HEK293 (cell line): Measurements from ENCODE around the gene PHAF1.
A peak's percentile ranks its signal among the peaks of the same experiment; 100 is the strongest.

Experiments
- CTCF ChIA-PET: fragments of 350-600 bp; formaldehyde crosslinking; extraction: SDS; loops from one replicate; lab custom pipeline; 2021; ENCODE audit warnings: antibody characterized with exemption; lab: Yijun Ruan, JAX
- POLR2A ChIA-PET: fragments of 300-600 bp; formaldehyde crosslinking; extraction: SDS; loops from one replicate; lab custom pipeline; 2020; ENCODE audit warnings: antibody characterized with exemption, inconsistent platforms; lab: Yijun Ruan, JAX
- H3K27ac ChIP-seq: fragments of 200-500 bp; sonication (Bioruptor generic); 2 replicates; pipeline ENCODE4 v1.5.1; 2014; ENCODE audit warnings: low read depth, low read length, control low read depth, inconsistent platforms; ENCODE audit errors: extremely low read depth
- H3K36me3 ChIP-seq, 2 experiments: fragments of 200-500 bp in 1 of 2; sonication (Bioruptor generic) in 1 of 2; 1 replicate in 1 of 2; 2 replicates in 1 of 2; pipeline ENCODE4 v1.5.1; 2014 to 2017; ENCODE audit warnings: inconsistent platforms in 2 of 2, low read length in 2 of 2; ENCODE audit not compliant: control insufficient read depth in 2 of 2, insufficient read depth in 1 of 2
- H3K4me1 ChIP-seq: fragments of 200-500 bp; sonication (Bioruptor generic); 2 replicates; pipeline ENCODE4 v1.5.1; 2014; ENCODE audit warnings: mild to moderate bottlenecking, low read length, inconsistent platforms; ENCODE audit not compliant: control insufficient read depth, insufficient read depth
- H3K4me3 ChIP-seq: 2 replicates; pipeline ENCODE4 v1.5.1; 2011; ENCODE audit warnings: low read depth, mild to moderate bottlenecking, control low read depth, low read length, moderate library complexity
- H3K9me3 ChIP-seq: fragments of 200-500 bp; sonication (Bioruptor generic); 2 replicates; pipeline ENCODE4 v1.5.1; 2014; ENCODE audit warnings: low read depth, low read length, inconsistent platforms; ENCODE audit not compliant: control insufficient read depth, insufficient read depth
- GLI4 ChIP-seq: fragments of 450-650 bp; formaldehyde crosslinking; IDR thresholded peaks from 2 replicates; pipeline ENCODE4 v1.5.1; 2016; ENCODE audit warnings: missing biosample characterization, missing genetic modification characterization
- PATZ1 ChIP-seq: fragments of 450-650 bp; formaldehyde crosslinking; IDR thresholded peaks from 2 replicates; pipeline ENCODE4 v1.5.1; 2016; ENCODE audit warnings: missing biosample characterization, missing genetic modification characterization
- SCRT1 ChIP-seq: fragments of 450-650 bp; formaldehyde crosslinking; IDR thresholded peaks from 2 replicates; pipeline ENCODE4 v1.5.1; 2016; ENCODE audit warnings: missing biosample characterization, missing genetic modification characterization, borderline replicate concordance
- SCRT2 ChIP-seq: fragments of 450-650 bp; formaldehyde crosslinking; IDR thresholded peaks from 2 replicates; pipeline ENCODE4 v1.5.1; 2016; ENCODE audit warnings: missing biosample characterization, missing genetic modification characterization
- SP2 ChIP-seq: fragments of 450-650 bp; formaldehyde crosslinking; IDR thresholded peaks from 2 replicates; pipeline ENCODE4 v1.5.1; 2016; ENCODE audit warnings: missing biosample characterization, missing genetic modification characterization
- ZBTB21 ChIP-seq: fragments of 450-650 bp; formaldehyde crosslinking; IDR thresholded peaks from 2 replicates; pipeline ENCODE4 v1.5.1; 2017; ENCODE audit warnings: missing biosample characterization, missing genetic modification characterization
- ZFHX2 ChIP-seq: fragments of 450-650 bp; formaldehyde crosslinking; conservative IDR thresholded peaks from 2 replicates; pipeline ENCODE4 v1.5.1; 2016; ENCODE audit warnings: missing biosample characterization, missing genetic modification characterization
- ZFP3 ChIP-seq: fragments of 450-650 bp; formaldehyde crosslinking; IDR thresholded peaks from 2 replicates; pipeline ENCODE4 v1.5.1; 2016; ENCODE audit warnings: low read depth, missing biosample characterization, missing genetic modification characterization
- ZNF132 ChIP-seq: fragments of 450-650 bp; formaldehyde crosslinking; IDR thresholded peaks from 2 replicates; pipeline ENCODE4 v1.5.1; 2017; ENCODE audit warnings: missing biosample characterization, missing genetic modification characterization, borderline replicate concordance
- ZNF146 ChIP-seq: fragments of 450-650 bp; formaldehyde crosslinking; IDR thresholded peaks from 2 replicates; pipeline ENCODE4 v1.5.1; 2016; ENCODE audit warnings: missing biosample characterization, missing genetic modification characterization
- ZNF148 ChIP-seq: fragments of 450-650 bp; formaldehyde crosslinking; IDR thresholded peaks from 2 replicates; pipeline ENCODE4 v1.5.0; 2017; ENCODE audit warnings: missing biosample characterization, missing genetic modification characterization, borderline replicate concordance
- ZNF19 ChIP-seq: fragments of 450-650 bp; formaldehyde crosslinking; IDR thresholded peaks from 2 replicates; pipeline ENCODE4; 2016; ENCODE audit warnings: missing biosample characterization, missing genetic modification characterization, low read depth
- ZNF24 ChIP-seq: fragments of 450-650 bp; formaldehyde crosslinking; IDR thresholded peaks from 2 replicates; pipeline ENCODE4 v1.5.1; 2016; ENCODE audit warnings: missing biosample characterization, missing genetic modification characterization
- ZNF26 ChIP-seq: fragments of 450-650 bp; formaldehyde crosslinking; IDR thresholded peaks from 2 replicates; pipeline ENCODE4 v1.5.1; 2016; ENCODE audit warnings: missing biosample characterization, missing genetic modification characterization
- ZNF366 ChIP-seq: fragments of 450-650 bp; formaldehyde crosslinking; conservative IDR thresholded peaks from 2 replicates; pipeline ENCODE4 v1.5.1; 2016; ENCODE audit warnings: missing biosample characterization, missing genetic modification characterization
- ZNF394 ChIP-seq: fragments of 450-650 bp; formaldehyde crosslinking; IDR thresholded peaks from 2 replicates; pipeline ENCODE4 v1.5.1; 2016; ENCODE audit warnings: missing biosample characterization, missing genetic modification characterization, mild to moderate bottlenecking, moderate library complexity, borderline replicate concordance
- ZNF398 ChIP-seq: fragments of 450-650 bp; formaldehyde crosslinking; IDR thresholded peaks from 2 replicates; pipeline ENCODE4 v1.5.1; 2017; ENCODE audit warnings: missing biosample characterization, missing genetic modification characterization
- ZNF48 ChIP-seq: fragments of 450-650 bp; formaldehyde crosslinking; IDR thresholded peaks from 2 replicates; pipeline ENCODE4 v1.5.1; 2016; ENCODE audit warnings: missing biosample characterization, missing genetic modification characterization
- ZNF521 ChIP-seq: fragments of 450-650 bp; formaldehyde crosslinking; IDR thresholded peaks from 2 replicates; pipeline ENCODE4 v1.5.1; 2017; ENCODE audit warnings: missing biosample characterization, mild to moderate bottlenecking, missing genetic modification characterization
- ZNF529 ChIP-seq: fragments of 450-650 bp; formaldehyde crosslinking; IDR thresholded peaks from 2 replicates; pipeline ENCODE4 v1.5.1; 2017; ENCODE audit warnings: missing genetic modification characterization, missing biosample characterization; ENCODE audit not compliant: insufficient replicate concordance
- ZNF530 ChIP-seq: fragments of 450-650 bp; formaldehyde crosslinking; IDR thresholded peaks from 2 replicates; pipeline ENCODE4 v1.5.1; 2016; ENCODE audit warnings: low read depth, missing biosample characterization, missing genetic modification characterization
- ZNF544 ChIP-seq: fragments of 450-650 bp; formaldehyde crosslinking; IDR thresholded peaks from 2 replicates; pipeline ENCODE4 v1.5.0; 2017; ENCODE audit warnings: missing biosample characterization, missing genetic modification characterization
- ZNF549 ChIP-seq: fragments of 450-650 bp; IDR thresholded peaks from 2 replicates; pipeline ENCODE4 v1.5.1; 2018; ENCODE audit warnings: missing biosample characterization, missing genetic modification characterization, mild to moderate bottlenecking, inconsistent platforms, moderate library complexity
- ZNF571 ChIP-seq: fragments of 450-650 bp; formaldehyde crosslinking; IDR thresholded peaks from 2 replicates; pipeline ENCODE4 v1.5.0; 2017; ENCODE audit warnings: missing biosample characterization, missing genetic modification characterization
- ZNF626 ChIP-seq: fragments of 450-650 bp; sonication (Bioruptor Pico); formaldehyde crosslinking; IDR thresholded peaks from 2 replicates; pipeline ENCODE4 v1.5.1; 2018; ENCODE audit warnings: missing biosample characterization, missing genetic modification characterization, inconsistent platforms
- ZXDB ChIP-seq: fragments of 450-650 bp; formaldehyde crosslinking; IDR thresholded peaks from 2 replicates; pipeline ENCODE4 v1.5.1; 2016; ENCODE audit warnings: missing biosample characterization, missing genetic modification characterization

PHAF1 gene

GRCh38 chr16:67183284-67183626 lies 73.5 kb downstream of the PHAF1 start:
- peak overlapping the region; percentile 84 for H3K4me3 ChIP-seq
- TF ChIP-seq ZNF530 (tag by site-specific recombination) (no peak), ZNF24 (tag by site-specific recombination) (peak; percentile 64; the same call in 1 of the 2 replicates), ZFP3 (tag by site-specific recombination) (peak; percentile 69), ZNF366 (tag by site-specific recombination) (peak; percentile 65; the same call in 1 of the 2 replicates), ZNF148 (tag by site-specific recombination) (no peak), GLI4 (0 out of 2 replicates have a peak, but pooled peaks have one; percentile 16), PATZ1 (tag by site-specific recombination) (no peak), ZNF132 (no peak), ZFHX2 (tag by site-specific recombination) (no peak)
- peaks cover 9% of the 10 kb centered on the region for H3K4me1 ChIP-seq
- peaks cover 0 to 22% of the 10 kb centered on the region in 2 experiments; a peak in 1 of 3 replicates for H3K36me3 ChIP-seq
- no peaks in the 10 kb centered on the region for H3K9me3 ChIP-seq
- CTCF ChIA-PET = interaction anchor here (0.5 to 1.5 kb wide), 7 partner anchors 9 to 231 kb away, joined by 3 to 6 read pairs (median 3); no protein-coding TSS in a partner anchor
- peak overlapping the region; percentile 88; the same call in 1 of the 2 replicates for H3K27ac ChIP-seq
- POLR2A ChIA-PET = interaction anchor here (1.1 kb wide), 2 partner anchors 9 to 23 kb away, joined by 3 read pairs; no protein-coding TSS in a partner anchor

- ChIA-PET POLR2A (interaction anchor here (0.9 to 1.1 kb wide), 4 partner anchors 9 to 64 kb away, joined by 3 read pairs; partner anchors contain the start of genes B3GNT9 and FHOD1), CTCF (interaction anchor here (0.5 to 2.6 kb wide), 14 partner anchors 9 to 1191 kb away, joined by 3 to 30 read pairs (median 6); partner anchors contain the start of gene CES3)
- H3K4me1 ChIP-seq = peaks cover 9% of the 10 kb centered on the region
- H3K36me3 ChIP-seq = peaks cover 0 to 22% of the 10 kb centered on the region in 2 experiments; a peak in 1 of 3 replicates
- peak within 1 kb of the TSS; percentile 84 for H3K4me3 ChIP-seq
- H3K27ac ChIP-seq = peak within 1 kb of the TSS; percentile 88
- H3K9me3 ChIP-seq = no peaks in the 10 kb centered on the region
- no peak for TF ChIP-seq ZNF19 (tag by site-specific recombination)
- TF ChIP-seq ZNF530 (tag by site-specific recombination) = no peak
- TF ChIP-seq ZFHX2 (tag by site-specific recombination) = peak; percentile 86
- TF ChIP-seq ZNF394 (tag by site-specific recombination) = peak; percentile 22; the same call in 1 of the 2 replicates
- TF ChIP-seq ZBTB21 (tag by site-specific recombination) = peak; percentile 94
- TF ChIP-seq SP2 (tag by site-specific recombination) = peak; percentile 96
- no peak for TF ChIP-seq ZNF26 (tag by site-specific recombination)
- no peak for TF ChIP-seq ZNF571 (tag by site-specific recombination)
- TF ChIP-seq ZNF146 (tag by site-specific recombination) = no peak
- TF ChIP-seq ZNF529 (tag by site-specific recombination) = no peak
- no peak for TF ChIP-seq ZNF521 (tag by site-specific recombination)
- TF ChIP-seq SCRT2 (tag by site-specific recombination) = peak; percentile 97
- peak; percentile 83 for TF ChIP-seq ZXDB (tag by site-specific recombination)
- no peak for TF ChIP-seq ZNF626
- no peak for TF ChIP-seq ZNF544 (tag by site-specific recombination)
- no peak; the same call in 1 of the 2 replicates for TF ChIP-seq SCRT1 (tag by site-specific recombination)
- peak; percentile 88 for TF ChIP-seq ZNF398 (tag by site-specific recombination)
- TF ChIP-seq ZNF48 (tag by site-specific recombination) = no peak
- TF ChIP-seq ZNF549 (tag by site-specific recombination) = no peak
These were observed 74.1 kb downstream of the PHAF1 start, which contains the start of gene MATCAP1 for GRCh38 chr16:67183627-67184452. Gene MATCAP1, minus strand, starts transcription at chr16:67183963. Its CDS starts 3,353 bp downstream, at chr16:67180610.
